GM18505 (cell line): ENCODE results near the gene DHRS13.
A peak's percentile ranks its signal among the peaks of the same experiment; 100 is the strongest.

ENCODE experiments used
- ATAC-seq: cut with Tn5 transposase; IDR thresholded peaks from one replicate; pipeline ENCODE4 v1.9.1; 2021; ENCODE audit not compliant: unreplicated experiment
- POLR2A ChIP-seq: IDR thresholded peaks from 4 replicates; pipeline ENCODE4 v1.6.1; 2011; ENCODE audit warnings: borderline replicate concordance; ENCODE audit not compliant: insufficient read depth, insufficient read length; ENCODE audit errors: extremely low read depth

Gene DHRS13, protein sequence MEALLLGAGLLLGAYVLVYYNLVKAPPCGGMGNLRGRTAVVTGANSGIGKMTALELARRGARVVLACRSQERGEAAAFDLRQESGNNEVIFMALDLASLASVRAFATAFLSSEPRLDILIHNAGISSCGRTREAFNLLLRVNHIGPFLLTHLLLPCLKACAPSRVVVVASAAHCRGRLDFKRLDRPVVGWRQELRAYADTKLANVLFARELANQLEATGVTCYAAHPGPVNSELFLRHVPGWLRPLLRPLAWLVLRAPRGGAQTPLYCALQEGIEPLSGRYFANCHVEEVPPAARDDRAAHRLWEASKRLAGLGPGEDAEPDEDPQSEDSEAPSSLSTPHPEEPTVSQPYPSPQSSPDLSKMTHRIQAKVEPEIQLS

DNA sequence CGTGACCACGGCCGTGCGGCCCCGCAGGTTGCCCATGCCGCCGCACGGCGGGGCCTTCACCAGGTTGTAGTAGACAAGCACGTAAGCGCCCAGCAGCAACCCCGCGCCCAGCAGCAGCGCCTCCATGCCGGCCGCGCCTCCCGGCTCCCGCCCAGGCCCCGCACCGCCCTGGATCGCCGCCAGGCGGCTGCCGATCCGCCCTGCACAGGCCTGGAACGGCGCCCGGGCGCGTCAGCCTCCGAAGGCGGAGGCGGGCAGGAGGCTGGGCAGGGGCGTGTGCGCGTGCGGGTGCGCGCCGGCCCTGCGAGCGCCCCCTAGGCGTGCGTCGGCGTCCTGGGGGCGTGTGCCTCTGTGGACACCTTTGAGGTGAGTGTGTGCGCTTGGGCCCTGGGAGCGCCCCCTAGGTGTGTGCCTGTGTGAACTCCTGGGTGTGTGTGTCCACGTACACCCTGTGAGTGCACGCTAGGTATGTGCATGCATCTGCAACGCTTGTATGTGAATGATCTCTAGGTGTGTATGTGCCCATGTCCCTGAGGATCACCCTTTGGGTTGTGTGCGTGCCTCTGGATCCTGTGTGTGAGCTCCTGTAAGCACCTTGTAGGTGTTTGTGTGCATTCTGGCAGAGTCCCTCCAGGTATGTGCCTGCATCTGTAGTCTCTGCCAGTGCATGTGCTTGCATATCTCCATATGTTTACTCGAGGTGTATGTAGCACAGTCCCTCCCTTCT lies at the start of gene DHRS13:
Gene DHRS13 (minus strand): TSS at position 261 of the 727 bp plus-strand sequence. CDS start 135 bp downstream, at position 126.
- peak; percentile 80 for ATAC-seq
- TF ChIP-seq POLR2A: peak; percentile 42

DNA sequence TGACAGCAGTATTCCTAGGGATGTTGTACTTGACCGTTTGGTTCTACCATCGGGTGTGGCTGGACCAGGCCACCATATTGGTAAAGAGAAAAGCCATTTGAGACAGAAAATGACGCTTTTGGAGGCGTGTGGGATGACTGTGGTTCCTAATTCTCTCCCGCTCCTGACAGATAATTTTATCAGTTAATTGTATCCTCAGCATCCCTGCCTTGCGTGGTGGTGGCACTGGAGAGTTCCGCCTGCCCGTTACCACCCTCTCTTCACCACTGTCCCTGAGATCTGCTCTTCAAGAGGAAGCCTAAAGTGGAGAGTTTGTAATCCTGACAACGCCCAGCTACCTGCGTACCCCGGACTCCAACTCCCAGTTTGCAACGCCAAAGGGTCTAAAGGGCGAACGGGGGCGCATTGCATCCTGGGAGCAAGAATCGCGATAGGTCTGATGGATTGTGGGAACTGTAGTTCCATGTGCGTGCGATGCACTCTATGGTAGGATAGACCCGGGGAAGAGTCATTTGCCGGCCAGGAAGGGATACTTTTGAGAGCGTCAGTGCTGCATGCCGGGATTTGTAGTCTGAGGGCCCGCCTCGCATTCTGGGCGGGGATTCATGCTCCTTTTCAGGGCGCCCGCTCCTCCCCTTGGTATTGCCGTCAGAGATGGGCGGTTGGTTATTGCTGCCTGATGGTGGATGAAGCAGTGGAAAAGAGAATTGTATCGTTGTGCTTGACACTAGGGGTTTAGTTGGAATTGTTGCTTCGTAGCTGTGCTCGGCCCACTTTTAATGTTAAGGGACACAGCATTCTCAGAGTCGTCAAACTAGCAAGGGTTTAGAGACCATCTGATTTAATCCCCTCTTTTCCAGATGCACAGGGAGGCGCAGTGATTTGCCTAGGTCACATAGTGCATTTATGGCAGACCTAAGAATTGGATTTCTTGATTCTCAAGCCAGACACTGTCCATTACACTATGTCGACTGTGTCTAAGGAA lies 49.4 kb upstream of the DHRS13 start:
- TF ChIP-seq POLR2A: peak; percentile 73
- peak; percentile 48 for ATAC-seq

DNA sequence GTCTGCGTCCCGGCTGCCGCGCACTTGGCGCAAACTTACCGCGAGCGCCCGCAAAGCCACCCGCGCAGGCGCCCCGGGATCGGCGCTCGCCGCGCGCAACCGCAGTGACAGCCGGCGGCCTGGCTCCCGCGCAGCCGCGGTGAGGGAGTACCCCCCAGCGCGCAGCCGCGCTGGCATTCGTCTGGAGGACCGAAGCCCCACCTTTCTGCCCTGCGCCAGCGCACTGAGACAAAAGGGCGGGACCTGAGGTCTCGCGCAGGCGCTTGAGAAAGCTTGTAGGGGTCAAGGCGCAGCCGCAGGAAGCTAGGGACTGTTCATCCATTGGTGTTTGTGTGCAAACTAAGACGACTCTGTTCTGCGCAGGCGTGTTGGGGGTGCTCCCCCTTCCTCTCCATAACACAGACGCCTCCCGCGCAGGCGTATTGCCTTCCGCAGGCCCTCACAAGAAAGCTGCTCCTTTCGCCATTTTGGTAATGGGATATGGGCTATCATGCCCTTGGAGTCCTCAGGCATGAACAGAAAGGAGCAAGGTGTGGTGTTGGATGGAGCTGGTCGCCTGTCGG lies 48.6 kb upstream of the DHRS13 start, which contains the start of gene PHF12:
Gene PHF12 (minus strand): TSS at position 91 of the 563 bp plus-strand sequence. CDS start 558 bp downstream, outside the sequence.
- TF ChIP-seq POLR2A: peak; percentile 63

DNA sequence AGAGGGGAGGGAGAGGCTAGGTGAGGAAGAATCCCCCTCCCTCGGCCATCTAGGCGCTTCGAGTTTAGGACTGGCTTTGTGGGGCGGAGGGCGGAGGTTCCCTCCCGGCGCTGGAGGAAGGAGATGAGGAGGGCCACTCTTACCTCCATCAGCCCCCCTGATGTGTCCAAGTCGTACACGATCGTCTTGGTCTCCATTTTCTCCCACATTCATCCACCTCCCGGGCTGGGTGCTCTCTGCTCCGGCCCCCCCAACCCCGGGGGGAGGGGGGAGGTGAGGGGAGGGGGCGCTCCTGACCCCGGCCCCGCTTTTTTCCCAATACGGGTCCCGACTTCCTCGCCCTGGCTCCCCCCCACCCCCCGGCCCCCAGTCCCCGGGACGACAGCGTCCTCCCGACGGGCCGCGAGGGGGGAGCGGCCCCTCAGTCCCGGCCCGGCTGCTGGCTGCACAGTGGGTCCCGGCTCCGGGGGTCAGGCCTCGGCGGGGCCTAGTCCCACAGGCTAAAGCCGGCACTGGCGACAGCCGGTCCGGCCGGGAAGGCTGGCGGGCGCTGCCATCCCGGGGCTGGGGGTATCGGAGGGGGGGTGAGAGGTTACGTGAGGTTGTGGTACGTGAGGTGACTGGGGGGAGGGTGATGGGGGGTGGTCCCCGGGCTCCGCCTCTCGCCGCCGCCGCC lies 48.0 kb upstream of the DHRS13 start:
- ATAC-seq: no peak
- TF ChIP-seq POLR2A: no peak

More for the DNA sequence above, 48.6 kb upstream of the DHRS13 start, which contains the start of gene PHF12:
- ATAC-seq: peak; percentile 53

DNA sequence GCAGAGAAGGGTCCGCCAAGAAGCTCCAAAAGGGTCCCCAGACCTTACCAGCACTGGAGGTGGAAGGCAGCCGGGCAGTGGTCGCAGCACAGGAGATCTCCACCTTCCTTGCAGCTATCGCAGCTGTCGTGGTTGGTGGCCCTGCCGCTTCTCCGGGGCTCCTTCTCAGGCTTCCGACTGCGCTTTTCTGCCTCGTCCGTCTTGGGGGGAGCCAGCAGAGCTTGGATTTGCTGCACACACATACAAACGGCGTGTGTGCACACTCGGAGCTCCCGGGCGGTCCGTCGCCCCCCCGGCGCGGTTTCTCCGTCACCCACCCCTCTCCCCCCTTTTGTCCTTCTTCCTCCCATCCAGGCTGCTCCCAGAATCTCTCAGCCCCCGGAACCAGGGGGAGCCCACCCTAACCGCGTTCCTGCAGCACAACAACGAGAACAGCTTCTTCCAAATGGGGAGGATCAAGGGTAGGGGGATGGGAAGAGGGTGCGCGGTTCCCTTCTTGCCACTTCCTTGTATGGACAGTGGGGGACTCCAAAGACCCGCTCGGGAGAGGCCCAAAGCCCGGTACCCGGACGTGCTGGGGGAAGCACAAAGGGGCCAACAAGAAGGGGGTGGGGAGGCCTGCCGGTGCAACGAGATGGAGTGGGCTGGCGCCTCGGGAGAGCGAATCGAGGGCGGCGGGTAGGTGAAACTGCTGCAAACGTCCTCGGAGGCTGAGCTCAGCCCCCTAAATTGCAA lies 47.3 kb upstream of the DHRS13 start:
- ATAC-seq: no peak

DNA sequence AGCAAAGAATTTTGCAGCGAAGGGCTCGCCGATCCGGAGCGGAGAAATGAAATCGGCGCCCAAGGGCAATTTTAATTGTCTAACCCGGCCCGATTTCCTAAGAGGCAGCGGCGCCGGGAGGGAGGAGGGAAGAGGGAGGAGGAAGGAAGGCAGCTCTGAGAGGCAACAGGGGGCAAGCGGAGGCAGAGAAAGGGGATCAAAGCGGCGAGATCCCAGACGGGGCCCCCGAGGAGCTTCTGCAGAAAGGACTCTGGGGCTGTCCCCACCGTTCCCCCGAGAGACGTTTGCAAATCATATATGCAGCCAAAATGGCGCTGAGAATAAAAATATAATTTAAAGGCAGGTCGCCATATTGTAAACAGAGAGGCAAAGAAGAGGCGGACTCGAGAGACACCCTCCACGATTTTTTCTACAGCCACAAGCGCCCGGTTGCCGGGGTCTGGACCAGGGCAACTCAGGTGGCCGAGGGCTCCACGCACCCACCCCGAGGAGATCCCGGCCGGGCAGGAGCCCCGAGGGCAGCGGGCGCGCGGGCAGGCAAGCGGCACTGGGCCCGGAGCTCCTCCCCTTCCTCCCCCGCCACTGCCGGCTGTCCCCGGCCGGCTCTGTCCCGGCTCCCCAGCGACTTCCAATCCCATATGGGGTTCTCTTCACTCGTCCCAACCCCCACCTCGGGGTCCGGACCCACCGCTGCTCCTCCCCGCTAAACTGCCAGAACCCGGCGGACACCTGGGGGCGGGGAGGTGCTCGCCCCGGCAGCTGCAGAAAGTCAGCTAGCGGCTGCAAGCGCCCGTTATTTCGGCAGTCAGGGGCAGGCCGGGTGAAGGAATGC lies 46.5 kb upstream of the DHRS13 start:
- ATAC-seq: no peak
- TF ChIP-seq POLR2A: peak; percentile 60

More for the DNA sequence above, 47.3 kb upstream of the DHRS13 start:
- TF ChIP-seq POLR2A: peak; percentile 17

DNA sequence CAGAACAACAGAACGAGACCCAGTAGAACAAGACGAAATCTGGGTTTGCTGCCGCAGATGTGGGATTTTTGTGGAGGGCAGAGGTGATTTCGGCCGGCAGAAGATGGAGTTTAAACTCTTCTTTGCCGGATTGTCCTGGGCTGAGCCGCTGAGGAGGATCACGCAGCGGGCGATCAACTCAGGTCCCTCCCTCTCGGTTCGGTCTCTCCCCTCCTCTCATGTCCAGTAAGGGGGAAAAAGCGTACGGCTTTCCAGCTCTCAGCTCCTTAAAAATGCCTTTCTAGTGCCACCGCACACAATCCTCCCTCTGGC lies 46.0 kb upstream of the DHRS13 start:
- no peak for TF ChIP-seq POLR2A

DNA sequence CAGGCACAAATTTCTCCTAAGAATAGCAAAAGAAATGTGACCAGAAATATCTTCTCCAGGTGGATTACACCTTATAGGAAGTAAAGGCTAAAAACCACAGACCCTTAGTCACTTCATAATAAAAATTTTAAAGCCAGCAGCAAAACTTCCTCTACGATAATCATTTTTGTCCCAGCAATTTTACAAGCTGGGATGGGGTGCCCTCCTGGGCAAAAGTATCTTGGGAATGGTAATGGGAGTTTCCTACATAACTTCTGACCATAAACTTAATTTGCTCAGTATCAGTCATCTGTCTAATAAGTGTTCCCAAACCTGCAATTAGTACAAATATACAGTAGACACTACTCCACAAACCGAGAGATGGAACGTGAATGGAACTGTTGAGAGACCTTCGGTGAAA lies 45.5 kb upstream of the DHRS13 start:
- TF ChIP-seq POLR2A: no peak
- ATAC-seq: no peak

More for the DNA sequence above, 46.0 kb upstream of the DHRS13 start:
- no peak for ATAC-seq

DNA sequence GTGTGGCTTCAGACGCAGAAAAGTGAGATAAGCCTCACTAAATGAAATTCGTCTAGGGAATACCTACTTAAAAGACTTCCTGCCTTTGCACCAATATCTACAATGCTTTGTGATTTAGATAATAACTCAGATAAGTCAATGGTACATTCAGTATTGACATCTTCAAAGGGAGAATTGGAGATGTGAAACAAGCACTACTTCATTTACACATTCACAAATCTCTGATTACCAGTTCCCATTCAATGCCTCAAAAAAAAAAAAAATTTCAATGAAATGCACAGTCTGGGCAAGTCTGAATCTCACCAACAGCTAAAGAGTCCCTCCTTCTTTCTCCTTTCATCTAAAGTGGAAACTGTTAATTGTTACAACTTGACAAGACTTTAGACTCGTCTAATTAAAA lies 44.8 kb upstream of the DHRS13 start:
- ATAC-seq: no peak
- no peak for TF ChIP-seq POLR2A

DNA sequence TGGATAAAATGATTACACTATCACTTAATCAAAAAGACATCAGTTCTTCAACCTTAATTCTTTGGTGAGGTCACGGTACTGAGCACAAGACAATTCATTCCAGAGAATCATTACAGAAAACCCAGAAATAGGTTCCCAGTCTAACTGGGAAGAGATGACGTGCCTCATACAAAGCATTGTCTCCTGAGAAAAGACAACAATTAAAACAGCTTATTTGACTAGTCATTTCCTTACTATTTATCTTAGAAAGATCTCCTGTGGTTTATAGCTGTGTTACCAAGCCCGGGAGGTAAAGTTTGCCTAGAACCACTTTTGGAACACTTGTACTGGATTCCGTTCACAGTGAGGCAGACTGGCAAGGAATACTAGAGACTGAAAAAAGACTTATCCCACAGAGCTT lies 43.4 kb upstream of the DHRS13 start:
- no peak for ATAC-seq

More for the DNA sequence above, 43.4 kb upstream of the DHRS13 start:
- TF ChIP-seq POLR2A: no peak
